Breast epithelium (tissue), 4 donors: ENCODE measurements around the gene COG1. TPM values are rescaled to one million over a fixed set of nuclear protein-coding genes. Genes with fewer than 3 reads are reported as not detected.

ENCODE experiments used
- DNase-seq, 2 donors: peaks; one replicate each; pipeline ENCODE4 v3.0.0-alpha.2; 2019; ENCODE audit warnings: low spot score in 2 of 2
- H3K27ac ChIP-seq, 2 donors: fragments of 200-600 bp; sonication (generic) in 1 of 2; one replicate each; pipeline ENCODE4 v1.5.1; 2016 to 2019; ENCODE audit warnings: mild to moderate bottlenecking in 1 of 2
- H3K27me3 ChIP-seq, 2 donors: fragments of 200-600 bp; sonication (generic) in 1 of 2; one replicate each; pipeline versions ENCODE4 v1.5.1 to v1.6.0; 2017 to 2019; ENCODE audit warnings: control low read depth in 1 of 2, mild to moderate bottlenecking in 1 of 2
- H3K36me3 ChIP-seq: fragments of 200-600 bp; one replicate; pipeline ENCODE4 v1.5.1; 2019
- H3K4me1 ChIP-seq, 2 donors: fragments of 200-600 bp; sonication (generic); one replicate each; pipeline ENCODE4 v1.5.1; 2016 to 2019; ENCODE audit warnings: control low read depth in 1 of 2
- H3K4me3 ChIP-seq, 3 donors: fragments of 200-600 bp; sonication (generic); 1 replicate in 2 of 3; 2 replicates in 1 of 3; pipeline ENCODE4 v1.5.1; 2016 to 2019; ENCODE audit warnings: mild to moderate bottlenecking in 3 of 3, moderate library complexity in 2 of 3
- H3K9me3 ChIP-seq, 2 donors: fragments of 200-600 bp; sonication (generic) in 1 of 2; one replicate each; pipeline ENCODE4 v1.5.1; 2016 to 2019; ENCODE audit warnings: control low read depth in 1 of 2
- CTCF ChIP-seq, 3 donors: fragments of 450-650 bp; IDR thresholded peaks; one replicate each; pipeline ENCODE4 v1.5.1; 2016 to 2017; ENCODE audit warnings: antibody characterized with exemption in 3 of 3, mild to moderate bottlenecking in 3 of 3, moderate library complexity in 3 of 3
- POLR2A ChIP-seq: fragments of 450-650 bp; IDR thresholded peaks from one replicate; pipeline ENCODE4 v1.6.1; 2016; ENCODE audit warnings: antibody characterized with exemption, mild to moderate bottlenecking, moderate library complexity
- POLR2AphosphoS5 ChIP-seq, 3 donors: sonication (generic); formaldehyde crosslinking; IDR thresholded peaks; one replicate each; pipeline ENCODE4 v1.6.1; 2017; ENCODE audit warnings: antibody characterized with exemption in 3 of 3
- intact Hi-C: fragments of 100-400 bp; cut with DNase I; formaldehyde crosslinking; loops from one replicate; pipeline ENCODE4 v1.15.1; 2023; ENCODE audit warnings: low total_unique reads
- total RNA-seq, 3 donors: library from RNA; depleted of rRNA; stranded (reverse); fragments of >200 nt; gene quantifications; one replicate each; pipeline ENCODE4 v1.1.0, GENCODE V29; 2016

COG1 gene
- total RNA-seq, 3 donors from 2014 or later = 22.9 to 40.3 (median 36.1) TPM

GRCh38 chr17:73166731-73167581, 25.9 kb upstream of the COG1 start:
- H3K4me3 ChIP-seq = peak overlapping the region; percentile 46 to 63 (median 52)
- H3K9me3 ChIP-seq = no peaks in the 10 kb centered on the region
- intact Hi-C loops = no loop called here
- H3K36me3 ChIP-seq = no peaks in the 10 kb centered on the region
- TF ChIP-seq POLR2AphosphoS5 (IDR thresholded peaks at IDR 0.05) (no peak), CTCF (IDR thresholded peaks at IDR 0.05) (no peak), POLR2A (no peak)
- peaks cover 0 to 44% of the 10 kb centered on the region in 2 donors for H3K27me3 ChIP-seq
- DNase-seq = no peak
- H3K27ac ChIP-seq = no peak overlapping the region
- H3K4me1 ChIP-seq = peaks cover 2 to 20% of the 10 kb centered on the region in 2 donors

GRCh38 chr17:73168667-73169066, 24.2 kb upstream of the COG1 start:
- Histone ChIP-seq H3K36me3 (no peaks in the 10 kb centered on the region), H3K4me3 (no peak overlapping the region), H3K4me1 (peaks cover 2 to 20% of the 10 kb centered on the region in 2 donors), H3K27ac (no peak overlapping the region), H3K27me3 (peaks cover 0 to 32% of the 10 kb centered on the region in 2 donors), H3K9me3 (no peaks in the 10 kb centered on the region)
- intact Hi-C loops = no loop called here
- no peak for TF ChIP-seq POLR2AphosphoS5 (IDR thresholded peaks at IDR 0.05)
- TF ChIP-seq POLR2A = no peak
- no peak for TF ChIP-seq CTCF (IDR thresholded peaks at IDR 0.05)
- no peak for DNase-seq

- Histone ChIP-seq H3K36me3 (no peaks in the 10 kb centered on the region), H3K27me3 (peaks cover 0 to 15% of the 10 kb centered on the region in 2 donors), H3K4me1 (peaks cover 2 to 12% of the 10 kb centered on the region in 2 donors), H3K9me3 (no peaks in the 10 kb centered on the region), H3K4me3 (no peak overlapping the region), H3K27ac (no peak overlapping the region)
- intact Hi-C loops = no loop called here
- TF ChIP-seq POLR2AphosphoS5 (IDR thresholded peaks at IDR 0.05) (no peak), POLR2A (no peak), CTCF (IDR thresholded peaks at IDR 0.05) (no peak)
- DNase-seq = no peak
These were observed 22.5 kb upstream of the COG1 start for GRCh38 chr17:73170324-73170723.

- H3K27me3 ChIP-seq = peaks cover 0 to 7% of the 10 kb centered on the region in 2 donors
- H3K9me3 ChIP-seq = no peaks in the 10 kb centered on the region
- no peaks in the 10 kb centered on the region for H3K4me1 ChIP-seq
- no peak for TF ChIP-seq POLR2AphosphoS5 (IDR thresholded peaks at IDR 0.05)
- no peak for TF ChIP-seq CTCF (IDR thresholded peaks at IDR 0.05)
- TF ChIP-seq POLR2A = no peak
- DNase-seq = no peak
- no peak overlapping the region for H3K27ac ChIP-seq
- no peaks in the 10 kb centered on the region for H3K36me3 ChIP-seq
- no peak overlapping the region for H3K4me3 ChIP-seq
- intact Hi-C loops = no loop called here
These were observed 20.6 kb upstream of the COG1 start for GRCh38 chr17:73172252-73172651.

GRCh38 chr17:73174126-73174525, 18.7 kb upstream of the COG1 start:
- Histone ChIP-seq H3K36me3 (no peaks in the 10 kb centered on the region), H3K27ac (no peak overlapping the region), H3K4me1 (no peaks in the 10 kb centered on the region), H3K27me3 (no peaks in the 10 kb centered on the region), H3K9me3 (no peaks in the 10 kb centered on the region), H3K4me3 (no peak overlapping the region)
- no peak for DNase-seq
- TF ChIP-seq CTCF (IDR thresholded peaks at IDR 0.05) (no peak), POLR2AphosphoS5 (IDR thresholded peaks at IDR 0.05) (no peak), POLR2A (no peak)
- intact Hi-C loops = no loop called here
